Epithelial cell of prostate (primary cell): ENCODE measurements around the gene AEN.
"Not testable (repeated sequence)": the region's sequence is repeated elsewhere in the genome, so short reads cannot be mapped to it uniquely, and the experiment has no call there.

Experiments
- DNase-seq: peaks from one replicate; pipeline ENCODE4 v3.0.0-alpha.2; 2011; ENCODE audit warnings: low read depth, low spot score
- H3K27ac ChIP-seq: fragments of 450-650 bp; 2 replicates; pipeline ENCODE4 v1.5.1; 2017; ENCODE audit warnings: mild to moderate bottlenecking

The AEN gene

DNA sequence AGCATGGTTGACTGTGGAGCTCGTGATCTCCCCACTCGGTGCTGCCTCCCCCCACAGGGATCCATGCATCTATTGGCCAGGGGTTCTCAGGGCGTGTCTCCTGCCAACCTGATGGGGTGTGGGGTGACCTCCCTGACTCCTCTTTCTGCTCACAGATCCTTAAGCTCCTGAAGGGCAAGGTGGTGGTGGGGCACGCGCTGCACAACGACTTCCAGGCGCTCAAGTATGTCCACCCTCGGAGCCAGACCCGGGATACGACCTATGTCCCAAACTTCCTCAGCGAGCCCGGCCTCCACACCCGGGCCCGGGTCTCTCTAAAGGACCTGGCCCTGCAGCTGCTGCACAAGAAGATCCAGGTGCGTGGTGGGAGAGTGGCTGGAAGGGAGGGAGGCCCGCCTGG is 7.9 kb downstream of the AEN start:
- peak overlapping the region; percentile 60 for H3K27ac ChIP-seq
- DNase-seq = no peak

DNA sequence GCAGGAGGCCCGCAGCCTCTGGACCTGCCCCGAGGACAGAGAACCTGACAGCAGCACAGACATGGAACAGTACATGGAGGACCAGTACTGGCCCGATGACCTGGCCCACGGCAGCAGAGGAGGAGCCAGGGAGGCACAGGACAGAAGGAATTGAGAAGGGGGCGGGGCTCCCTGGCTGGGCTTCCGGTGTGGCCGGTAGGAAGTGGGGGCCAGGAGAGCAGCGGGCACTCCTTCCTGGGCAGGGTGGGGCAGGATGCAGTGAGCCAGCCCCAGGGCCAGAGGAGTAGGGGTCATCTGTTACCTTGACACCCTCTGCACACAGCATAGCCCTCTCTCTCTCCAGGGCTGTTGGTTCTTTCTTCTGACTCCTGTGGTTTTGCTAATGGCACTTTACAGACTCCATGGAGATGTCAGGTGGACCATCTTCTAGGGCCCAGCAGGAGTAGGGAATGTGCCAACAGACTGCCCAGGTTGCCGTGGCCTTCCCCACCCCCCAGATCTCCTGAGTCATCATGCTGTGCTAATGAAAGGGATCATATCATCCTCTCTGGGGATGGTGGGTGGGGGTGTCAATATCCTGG is 9.1 kb downstream of the AEN start:
- peak overlapping the region; percentile 60 for H3K27ac ChIP-seq
- DNase-seq = no peak

DNA sequence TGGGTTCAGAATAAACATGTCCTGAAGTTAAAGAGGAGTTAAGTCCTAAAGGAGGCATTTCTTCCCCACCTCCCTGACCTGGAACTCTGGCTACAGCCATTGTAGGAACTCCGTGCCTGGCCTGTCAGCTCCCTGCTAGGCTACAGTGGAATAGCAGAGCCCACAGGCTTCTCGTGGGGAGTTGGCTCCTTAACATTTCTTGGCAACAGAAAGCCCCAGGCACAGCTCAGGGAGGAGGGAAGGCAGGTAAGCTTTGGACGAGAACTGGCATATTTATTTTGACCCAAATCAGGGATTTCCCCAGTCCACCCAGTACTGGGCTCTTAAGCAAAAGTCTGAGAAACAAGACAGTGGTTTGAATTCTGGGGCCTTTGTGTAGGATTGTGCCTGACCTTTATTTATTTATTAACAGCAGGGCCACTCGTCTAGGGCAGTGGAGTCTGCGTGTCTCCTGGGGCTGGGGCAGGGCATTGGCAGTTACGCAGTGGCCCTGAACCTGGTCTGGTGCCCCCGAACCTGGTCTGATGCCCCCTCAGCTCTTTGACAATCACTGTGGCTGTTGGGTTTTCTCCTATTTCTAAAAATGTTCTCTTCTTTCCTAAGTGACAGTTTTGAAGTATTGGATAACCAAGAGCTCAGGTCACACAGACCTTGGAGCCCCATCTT is 9.8 kb downstream of the AEN start:
- DNase-seq = no peak
- H3K27ac ChIP-seq = peak overlapping the region; percentile 60

DNA sequence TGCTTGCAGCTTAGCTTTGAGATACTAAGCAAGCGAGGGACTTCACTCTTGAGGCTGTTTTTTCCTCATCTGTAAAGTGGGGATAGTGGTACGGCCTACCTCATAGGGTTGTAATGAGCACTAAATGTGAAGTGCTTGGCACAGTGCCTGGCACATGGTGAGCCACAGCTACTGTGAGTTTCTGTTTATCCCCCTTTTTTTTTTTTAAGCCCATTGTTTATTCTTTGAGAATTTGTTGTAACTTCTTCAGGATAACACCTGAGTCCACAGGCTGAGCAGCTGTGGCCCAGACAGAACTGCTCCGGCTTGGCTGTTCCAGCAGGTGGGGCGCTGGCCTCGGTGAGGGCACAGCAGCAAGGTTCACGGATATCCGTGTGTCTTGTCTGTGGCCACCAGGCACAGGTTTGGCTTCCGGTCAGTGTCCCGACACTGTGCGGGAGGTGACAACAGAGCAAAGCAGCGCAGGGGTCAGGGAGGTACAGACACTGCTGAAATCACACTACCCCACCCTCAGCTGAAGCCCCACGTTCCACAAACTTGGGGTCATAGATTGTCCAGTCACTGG is 10.4 kb downstream of the AEN start:
- no peak for DNase-seq
- peak overlapping the region; percentile 60 for H3K27ac ChIP-seq

DNA sequence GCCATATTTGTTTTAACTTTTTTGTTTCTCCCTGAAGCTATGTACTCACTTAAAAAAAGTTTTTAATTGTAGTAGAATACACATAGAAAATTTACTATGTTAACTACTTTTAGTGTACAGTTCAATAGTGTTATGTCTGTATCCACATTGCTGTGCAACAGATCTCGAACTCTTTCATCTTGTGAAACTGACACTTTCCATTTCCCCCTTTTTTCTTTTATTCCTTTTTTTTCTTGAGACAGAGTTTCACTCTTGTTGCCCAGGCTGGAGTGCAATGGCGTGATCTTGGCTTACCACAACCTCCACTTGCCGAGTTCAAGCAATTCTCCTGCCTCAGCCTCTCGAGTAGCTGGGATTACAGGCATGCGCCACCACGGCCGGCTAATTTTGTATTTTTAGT is 11.7 kb downstream of the AEN start:
- DNase-seq, H3K27ac ChIP-seq: not testable (repeated sequence)

DNA sequence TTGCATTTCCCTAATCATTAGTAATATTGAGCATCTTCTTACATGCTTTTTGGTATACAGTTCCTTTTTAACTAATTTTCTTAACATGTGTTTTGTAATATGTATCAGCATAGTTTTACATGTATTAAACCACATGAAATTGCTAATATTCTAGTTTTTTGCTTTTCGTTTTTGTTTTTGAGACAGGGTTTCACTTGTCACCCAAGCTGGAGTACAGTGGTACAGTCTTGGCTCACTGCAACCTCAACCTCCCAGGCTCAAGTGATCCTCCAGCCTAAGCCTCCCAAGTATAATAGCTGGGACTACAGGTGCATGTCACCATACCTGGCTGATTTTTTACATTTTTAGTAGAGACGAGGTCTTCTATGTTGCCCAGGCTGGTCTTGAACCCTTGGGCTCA is 13.3 kb downstream of the AEN start:
- H3K27ac ChIP-seq = peak overlapping the region; percentile 97
- no peak for DNase-seq

DNA sequence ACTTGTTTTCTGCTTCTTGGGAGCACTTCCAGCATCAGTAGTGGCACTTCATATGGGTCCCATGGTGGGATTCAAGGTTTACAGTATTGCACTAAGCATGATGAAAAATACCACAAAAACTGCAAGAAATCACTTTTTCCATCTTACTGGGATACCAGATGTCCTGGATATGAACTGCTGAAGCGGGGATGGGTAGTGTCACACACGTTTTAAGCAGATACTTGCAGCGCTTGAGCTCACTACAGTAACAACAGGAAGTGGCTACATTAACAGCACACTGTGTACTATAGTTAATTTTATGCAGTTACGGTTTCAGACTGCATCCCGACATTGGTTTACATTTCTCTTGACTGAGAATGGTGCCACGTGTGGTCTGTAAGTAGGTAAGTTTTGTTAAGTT is 14.2 kb downstream of the AEN start:
- peak overlapping the region; percentile 97 for H3K27ac ChIP-seq

DNA sequence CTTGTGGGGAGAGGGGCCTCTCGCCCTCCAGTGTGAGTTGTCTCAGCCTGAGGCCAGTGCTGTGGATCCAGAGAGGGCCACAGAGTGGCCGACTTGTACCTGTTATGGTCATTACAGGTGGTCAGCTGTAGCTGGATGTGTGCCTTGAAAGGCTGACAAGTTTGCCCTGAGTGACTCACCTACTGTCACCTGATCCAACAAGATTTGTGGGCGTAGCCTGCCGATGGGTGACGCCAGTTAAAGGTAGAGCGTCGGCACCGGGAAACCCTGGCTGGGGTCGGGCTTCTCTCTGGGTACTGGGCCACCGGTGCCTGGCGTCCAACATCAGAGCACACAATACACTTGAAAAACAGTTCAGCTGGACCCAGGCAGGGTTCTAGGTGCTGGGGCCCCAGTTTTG is 14.9 kb downstream of the AEN start:
- DNase-seq = no peak
- H3K27ac ChIP-seq = peak overlapping the region; percentile 97

More for the DNA sequence above, 14.2 kb downstream of the AEN start:
- DNase-seq = no peak

DNA sequence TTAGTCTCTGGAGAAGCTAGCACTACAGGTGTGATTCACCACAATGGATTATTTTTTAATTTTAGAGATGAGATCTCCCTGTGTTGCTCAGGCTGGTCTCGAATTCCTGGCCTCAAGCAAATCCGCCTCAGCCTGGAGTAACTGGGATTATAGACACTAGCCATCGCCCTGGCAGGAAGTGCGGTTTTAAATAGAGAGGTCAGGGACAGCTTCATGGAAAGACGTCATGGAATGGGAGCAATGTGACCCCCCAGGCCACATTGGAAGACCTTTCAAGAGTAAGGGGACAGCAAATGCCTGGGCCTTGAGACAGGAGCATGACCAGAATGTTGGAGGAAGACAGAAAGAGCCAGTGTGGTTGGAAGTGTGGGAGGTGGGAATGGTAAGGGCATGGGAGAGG is 15.5 kb downstream of the AEN start:
- peak overlapping the region; percentile 97 for H3K27ac ChIP-seq
- DNase-seq = no peak

DNA sequence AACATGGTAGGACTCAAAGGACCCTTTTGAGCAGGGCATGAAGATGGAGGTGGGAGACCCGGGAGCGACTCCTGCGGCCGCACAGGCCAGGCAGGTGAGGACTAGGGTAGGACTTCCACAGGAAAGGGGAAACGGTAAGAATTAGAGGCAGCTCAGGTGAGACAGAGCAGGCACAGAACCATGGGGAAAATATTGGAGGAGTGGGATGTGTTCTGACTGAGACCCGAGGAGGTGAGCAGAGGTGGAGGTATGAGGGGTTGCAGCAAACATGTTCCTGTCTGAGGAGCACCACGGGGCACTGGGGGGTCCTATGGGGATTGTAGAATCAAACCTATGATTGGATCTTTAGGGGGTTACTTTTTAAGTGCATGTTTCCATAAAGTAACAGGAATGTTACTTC is 16.3 kb downstream of the AEN start:
- DNase-seq = no peak
- peak overlapping the region; percentile 97 for H3K27ac ChIP-seq

DNA sequence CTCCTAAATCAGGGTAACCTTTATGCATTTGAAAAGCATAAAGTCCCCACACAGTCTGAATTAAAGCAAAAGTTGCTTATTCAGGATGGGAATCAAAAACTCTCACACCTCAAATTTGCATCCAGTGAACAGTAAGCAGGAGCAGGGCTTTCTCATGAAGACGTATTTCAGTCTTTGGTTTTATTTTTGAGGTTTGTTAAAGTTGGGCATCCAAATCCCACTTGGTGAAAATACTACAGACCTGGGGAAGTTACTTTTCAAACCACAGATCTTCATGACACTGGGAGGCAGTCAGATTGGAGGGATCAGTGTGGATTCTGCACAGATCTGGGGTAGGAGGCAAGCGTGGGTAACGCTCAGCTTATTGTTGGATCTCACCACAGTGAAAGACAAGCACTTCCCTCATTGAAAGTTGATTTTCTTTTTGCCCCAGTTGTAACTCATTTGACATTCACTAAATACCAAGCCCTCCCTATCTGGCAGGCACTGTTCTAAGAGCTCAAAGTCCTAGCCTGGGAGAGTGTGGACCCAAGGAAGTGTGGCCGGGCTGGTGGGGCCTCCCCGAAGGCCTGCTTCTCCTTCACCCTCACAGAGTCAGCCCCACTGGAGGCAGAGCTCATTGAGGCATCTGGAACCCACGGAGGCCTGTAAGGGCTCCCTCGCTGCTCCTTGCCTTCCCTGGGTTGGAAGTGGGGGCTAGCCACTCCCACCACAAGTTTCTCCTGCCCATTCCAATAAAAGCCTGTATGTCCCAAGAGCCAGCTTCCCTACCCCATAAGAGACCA is 16.9 kb downstream of the AEN start:
- peak overlapping the region; percentile 97 for H3K27ac ChIP-seq
- no peak for DNase-seq

DNA sequence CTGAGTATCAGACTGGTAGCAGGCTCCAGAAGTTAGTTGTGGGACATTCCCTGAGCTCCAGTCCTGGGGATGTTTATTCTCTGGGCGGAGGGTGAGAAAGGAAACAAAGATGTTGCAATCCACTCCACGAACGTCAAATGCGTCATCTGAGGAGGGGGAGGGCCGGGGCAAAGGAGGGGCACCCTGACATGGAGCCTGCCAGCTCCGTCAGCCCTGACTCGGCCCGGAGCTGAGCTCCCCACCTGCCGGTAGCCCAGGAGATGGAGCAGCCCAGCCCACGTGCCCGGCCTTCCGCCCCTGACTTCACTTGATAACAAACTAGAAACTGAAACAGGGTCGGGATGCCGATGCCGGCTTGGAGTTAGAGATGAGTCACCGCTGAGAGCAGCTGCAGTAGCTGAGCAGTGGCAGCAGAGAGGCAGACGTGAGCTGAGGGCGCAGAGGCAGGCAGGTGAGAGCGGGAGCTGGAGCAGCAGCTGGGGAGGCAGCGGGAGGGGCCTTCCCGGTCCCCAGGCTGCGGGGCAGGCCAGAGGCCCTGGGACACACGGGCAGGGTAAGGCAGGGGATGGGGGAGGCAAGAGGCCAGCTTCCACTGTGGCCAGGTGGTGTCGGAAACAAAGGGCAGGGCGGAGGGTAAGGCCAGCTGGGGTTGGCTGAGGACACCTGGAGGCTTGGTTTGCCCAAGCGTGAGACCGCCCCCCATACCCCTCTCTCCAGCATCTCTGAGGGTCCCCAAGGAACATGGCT is 17.7 kb downstream of the AEN start, which contains the start of gene ISG20:
Gene ISG20 (plus strand): TSS at position 391 of the 747 bp plus-strand sequence. CDS start 351 bp downstream, at position 742.
- H3K27ac ChIP-seq = peak within 1 kb of the TSS; percentile 97
- peak; percentile 98 for DNase-seq

DNA sequence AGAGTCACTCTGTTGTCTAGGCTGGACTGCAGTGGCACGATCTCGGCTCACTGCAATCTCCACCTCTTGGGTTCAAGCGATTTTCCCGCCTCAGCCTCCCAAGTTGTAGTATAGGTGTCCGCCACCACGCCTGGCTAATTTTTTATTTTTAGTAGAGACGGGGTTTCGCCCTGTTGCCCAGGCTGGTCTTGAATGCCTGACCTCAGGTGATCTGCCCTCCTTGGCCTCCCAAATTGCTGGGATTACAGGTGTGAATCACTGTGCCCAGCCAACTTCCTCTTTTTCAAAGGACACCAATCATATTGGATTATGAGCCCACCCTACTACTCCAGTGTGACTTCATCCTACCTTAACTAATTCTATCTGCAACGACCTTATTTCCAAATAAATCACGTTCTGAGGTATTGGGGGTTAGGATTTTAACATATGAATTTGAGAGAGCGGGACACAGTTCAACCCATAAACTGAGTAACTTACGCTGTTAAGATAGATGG is 20.9 kb downstream of the AEN start:
- H3K27ac ChIP-seq = no peak overlapping the region

DNA sequence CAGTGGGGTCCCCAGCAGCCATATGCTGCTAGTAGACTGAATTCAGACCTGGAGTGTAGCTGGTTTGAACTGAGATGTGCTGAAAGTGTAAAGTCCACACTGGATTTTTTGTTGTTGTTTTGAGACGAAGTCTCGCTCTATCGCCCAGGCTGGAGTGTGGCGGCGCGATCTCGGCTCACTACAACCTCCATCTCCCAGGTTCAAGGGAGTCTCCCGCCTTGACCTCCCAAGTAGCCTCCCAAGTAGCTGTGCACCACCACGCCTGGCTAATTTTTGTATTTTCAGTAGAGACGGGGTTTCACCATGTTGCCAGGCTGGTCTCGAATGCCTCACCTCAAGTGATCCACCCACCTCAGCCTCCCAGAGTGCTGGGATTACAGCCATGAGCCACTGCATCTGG is 21.4 kb downstream of the AEN start:
- not testable (repeated sequence) for H3K27ac ChIP-seq, DNase-seq

More for the DNA sequence above, 20.9 kb downstream of the AEN start:
- no peak for DNase-seq

DNA sequence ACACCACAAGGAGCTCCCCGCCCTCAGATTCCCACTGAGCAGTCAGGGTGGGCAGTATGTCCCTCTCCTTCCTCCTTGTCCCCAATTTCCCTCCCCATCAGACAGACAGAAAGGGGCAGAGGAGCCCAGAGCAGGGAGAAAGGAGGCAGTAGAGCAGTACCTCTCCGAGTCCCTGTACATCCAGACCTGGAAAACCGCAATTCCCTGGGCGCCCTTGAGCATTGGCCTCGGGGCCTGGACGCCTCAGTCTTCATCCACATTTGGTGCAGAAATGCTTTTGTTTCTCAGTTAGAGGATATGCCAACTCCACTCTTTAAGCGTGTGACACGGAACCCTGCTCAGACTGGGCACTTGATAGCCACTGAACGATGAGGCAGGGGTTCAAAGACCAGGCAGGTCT is 23.6 kb downstream of the AEN start:
- H3K27ac ChIP-seq = no peak overlapping the region
- no peak for DNase-seq

DNA sequence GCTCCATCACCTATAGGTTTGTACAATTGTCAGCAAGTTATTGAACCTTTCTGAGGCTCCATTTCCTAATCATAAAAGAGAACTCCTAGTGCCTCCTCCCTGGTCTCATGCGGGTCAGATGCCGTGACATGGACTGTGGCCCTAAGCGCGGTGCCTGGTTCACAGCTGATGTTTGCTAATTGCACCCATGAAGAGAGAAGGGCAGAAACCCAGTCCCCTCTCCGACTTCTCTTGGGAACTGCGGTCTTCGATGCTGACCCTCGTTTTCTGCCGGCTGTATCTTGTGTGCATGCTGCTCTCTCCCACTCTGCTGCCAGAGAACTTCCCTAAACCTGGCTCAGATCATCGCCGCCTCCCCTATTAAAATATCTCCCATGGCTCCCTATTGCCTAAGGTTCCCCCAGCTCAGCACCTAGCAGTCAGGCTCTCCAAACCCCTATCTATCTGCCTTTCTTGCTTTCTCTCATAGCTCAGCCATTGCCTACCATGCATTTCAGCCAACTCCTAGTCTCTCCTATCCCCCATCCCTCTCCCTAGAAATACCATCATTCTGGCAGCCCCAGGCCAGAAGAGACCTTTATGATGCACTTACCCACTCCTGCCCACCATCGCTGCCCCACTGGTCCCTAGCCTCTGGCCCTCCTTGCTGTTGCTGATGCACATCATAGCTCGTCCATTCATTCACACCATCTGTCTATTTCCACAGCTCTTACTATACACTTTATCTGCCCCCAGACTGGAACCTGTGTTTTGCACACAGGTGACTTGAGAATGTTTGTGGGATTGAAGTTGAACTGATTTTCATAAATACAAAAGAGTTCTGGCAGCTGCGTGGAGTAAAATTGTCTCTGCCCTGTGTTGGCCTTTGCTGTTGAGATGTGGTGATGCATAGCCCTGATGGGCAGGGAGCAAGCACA is 24.3 kb downstream of the AEN start:
- no peak overlapping the region for H3K27ac ChIP-seq
- DNase-seq = no peak

DNA sequence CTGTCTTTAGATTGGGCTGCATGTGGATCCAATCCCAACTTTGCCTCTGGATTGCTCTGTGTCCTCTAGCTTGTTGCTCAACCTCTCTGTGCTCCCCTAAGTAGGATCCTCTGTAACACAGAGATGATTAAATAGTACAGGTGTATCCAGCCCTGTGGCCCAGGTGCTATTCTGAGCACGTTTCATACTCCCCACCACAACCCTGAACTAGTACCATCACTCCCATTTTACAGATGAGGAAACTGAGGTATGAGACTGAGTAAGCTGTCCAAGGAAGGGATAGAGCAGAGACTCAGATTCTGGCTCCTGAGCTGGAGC is 24.9 kb downstream of the AEN start:
- no peak overlapping the region for H3K27ac ChIP-seq
- no peak for DNase-seq

DNA sequence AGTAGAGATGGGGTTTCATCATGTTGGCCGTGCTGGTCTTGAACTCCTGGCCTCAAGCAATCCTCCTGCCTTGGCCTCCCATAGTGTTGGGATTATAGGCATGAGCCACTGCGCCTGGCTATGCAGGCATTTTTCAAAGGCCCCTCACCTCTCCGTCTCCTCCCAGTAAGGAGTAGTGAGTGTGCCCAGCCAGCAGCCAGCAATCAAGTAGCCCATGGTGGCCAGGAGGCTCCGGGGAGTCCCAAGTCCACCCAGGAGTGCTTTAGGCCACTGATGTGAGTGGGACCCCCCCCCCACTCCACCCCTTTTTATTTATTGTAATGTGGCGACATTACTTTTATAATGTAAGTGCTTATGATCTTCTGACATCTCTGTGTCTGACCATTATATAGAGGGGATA is 25.8 kb downstream of the AEN start:
- no peak for DNase-seq
- no peak overlapping the region for H3K27ac ChIP-seq

DNA sequence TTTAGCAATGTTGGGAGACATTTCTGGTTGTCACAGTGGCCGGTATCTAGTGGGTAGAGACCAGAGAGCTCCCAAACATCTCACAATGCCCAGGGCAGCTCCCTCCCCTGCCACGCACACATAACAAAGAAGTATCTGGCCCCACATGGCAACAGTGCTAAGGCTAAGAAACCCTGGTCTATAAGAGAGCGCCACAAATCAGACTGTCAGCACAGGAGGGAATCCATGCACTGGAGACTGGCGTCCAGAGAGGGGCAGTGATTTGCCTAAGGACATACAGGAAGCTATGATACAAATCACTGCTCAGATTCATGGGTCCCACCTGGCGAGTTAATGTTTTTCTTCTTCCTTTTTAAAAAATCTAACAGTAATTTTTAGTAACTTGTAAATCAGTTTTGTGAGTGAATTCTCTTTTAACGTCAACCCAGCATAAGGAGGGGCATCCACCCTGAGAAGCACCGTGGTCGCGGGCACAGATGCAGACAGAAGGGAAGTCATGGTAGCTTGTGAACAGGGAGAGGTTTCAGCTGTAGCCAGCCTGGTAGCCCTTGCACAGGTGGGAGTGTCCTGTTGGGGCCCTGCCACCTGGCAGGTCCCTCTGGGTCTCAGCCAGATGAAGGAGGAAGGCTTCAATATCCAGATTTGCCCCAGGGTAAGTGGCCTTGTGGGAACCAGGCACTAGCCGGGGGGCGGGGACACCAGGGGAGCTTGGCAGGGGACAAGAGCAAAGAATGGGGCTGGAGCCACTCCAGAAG is 26.4 kb downstream of the AEN start:
- no peak overlapping the region for H3K27ac ChIP-seq

More for the DNA sequence above, 26.4 kb downstream of the AEN start:
- no peak for DNase-seq
